CD14-positive monocyte (primary cell): ENCODE measurements around the gene MPHOSPH6. TPM values are rescaled to one million over a fixed set of nuclear protein-coding genes. Genes with fewer than 3 reads are reported as not detected.

ENCODE experiments used
- DNase-seq, 3 donors: peaks; one replicate each; pipeline ENCODE4 v3.0.0-alpha.2; 2011 to 2022
- H2AFZ ChIP-seq: 2 replicates; pipeline ENCODE4 v1.6.0; 2012; ENCODE audit warnings: mild to moderate bottlenecking, low read depth, low read length, inconsistent platforms; ENCODE audit not compliant: insufficient read depth, poor library complexity, severe bottlenecking
- H3K27ac ChIP-seq, 2 donors: 1 replicate in 1 of 2; 2 replicates in 1 of 2; pipeline ENCODE4 v1.5.1; 2012 to 2013; ENCODE audit warnings: low read length in 2 of 2, control low read depth in 1 of 2, inconsistent platforms in 1 of 2, low read depth in 1 of 2, mild to moderate bottlenecking in 1 of 2
- H3K27me3 ChIP-seq, 2 donors: one replicate each; pipeline versions ENCODE4 v1.6.0 to v1.6.1; 2011 to 2013; ENCODE audit warnings: low read length in 2 of 2; ENCODE audit not compliant: control insufficient read depth in 2 of 2, insufficient read depth in 2 of 2
- H3K36me3 ChIP-seq, 2 donors: replicated peaks in 1 of 2; 1 replicate in 1 of 2; 2 replicates in 1 of 2; pipeline versions ENCODE4 v1.5.1 to v1.6.1; 2012 to 2013; ENCODE audit warnings: low read length in 2 of 2, control low read depth in 1 of 2, inconsistent platforms in 1 of 2, mild to moderate bottlenecking in 1 of 2; ENCODE audit not compliant: insufficient read depth in 2 of 2, control insufficient read depth in 1 of 2
- H3K4me1 ChIP-seq, 2 donors: 1 replicate in 1 of 2; 2 replicates in 1 of 2; pipeline versions ENCODE4 v1.5.1 to v1.6.1; 2012 to 2013; ENCODE audit warnings: low read length in 2 of 2, control low read depth in 1 of 2, inconsistent platforms in 1 of 2, mild to moderate bottlenecking in 1 of 2, moderate library complexity in 1 of 2; ENCODE audit not compliant: insufficient read depth in 2 of 2, control insufficient read depth in 1 of 2
- H3K4me2 ChIP-seq: replicated peaks from 2 replicates; pipeline ENCODE3; 2012; ENCODE audit warnings: low read length, moderate library complexity, mild to moderate bottlenecking; ENCODE audit not compliant: poor library complexity, severe bottlenecking; ENCODE audit errors: extremely low read depth
- H3K4me3 ChIP-seq, 3 experiments: fragments of 200-600 bp in 1 of 3; sonication (generic) in 1 of 3; replicated peaks in 1 of 3; 1 replicate in 2 of 3; 2 replicates in 1 of 3; pipeline ENCODE4 v1.5.1; 2011 to 2013; ENCODE audit warnings: low read length in 3 of 3, mild to moderate bottlenecking in 3 of 3, control low read depth in 2 of 3, low read depth in 2 of 3, inconsistent platforms in 1 of 3, moderate library complexity in 1 of 3
- H3K79me2 ChIP-seq: 2 replicates; pipeline ENCODE4 v1.6.0; 2012; ENCODE audit warnings: mild to moderate bottlenecking, control low read depth, inconsistent platforms, low read length, moderate library complexity; ENCODE audit not compliant: insufficient read depth
- H3K9ac ChIP-seq: 2 replicates; pipeline ENCODE4 v1.6.0; 2017; ENCODE audit warnings: low read length, mild to moderate bottlenecking; ENCODE audit not compliant: insufficient read depth, poor library complexity, severe bottlenecking
- H3K9me3 ChIP-seq, 2 donors: replicated peaks in 1 of 2; 1 replicate in 1 of 2; 2 replicates in 1 of 2; pipeline versions ENCODE4 v1.5.1 to v1.6.1; 2012 to 2013; ENCODE audit warnings: low read length in 2 of 2, control low read depth in 1 of 2; ENCODE audit not compliant: control insufficient read depth in 1 of 2, insufficient read depth in 1 of 2
- H4K20me1 ChIP-seq: 2 replicates; pipeline ENCODE4 v1.6.0; 2012; ENCODE audit warnings: mild to moderate bottlenecking, low read length, control low read depth, moderate library complexity; ENCODE audit not compliant: insufficient read depth
- H3K27ac Mint-ChIP-seq, 7 donors: one replicate each; pipeline ENCODE4 v1.8.0; 2020; ENCODE audit warnings: mild to moderate bottlenecking in 7 of 7, mixed read lengths in 7 of 7, moderate library complexity in 6 of 7, inconsistent platforms in 2 of 7
- H3K27me3 Mint-ChIP-seq, 3 donors: one replicate each; pipeline ENCODE4 v1.8.0; 2021 to 2022; ENCODE audit warnings: low read depth in 3 of 3, mild to moderate bottlenecking in 3 of 3, mixed read lengths in 3 of 3, moderate library complexity in 3 of 3, inconsistent platforms in 1 of 3
- H3K36me3 Mint-ChIP-seq, 2 donors: one replicate each; pipeline ENCODE4 v1.8.0; 2020; ENCODE audit warnings: mixed read lengths in 2 of 2, inconsistent platforms in 1 of 2, mild to moderate bottlenecking in 1 of 2
- H3K4me1 Mint-ChIP-seq: one replicate; pipeline ENCODE4 v1.8.0; 2020; ENCODE audit warnings: mild to moderate bottlenecking, mixed read lengths
- H3K4me3 Mint-ChIP-seq, 2 donors: one replicate each; pipeline ENCODE4 v1.8.0; 2020; ENCODE audit warnings: mild to moderate bottlenecking in 2 of 2, mixed read lengths in 2 of 2, moderate library complexity in 1 of 2
- H3K9me3 Mint-ChIP-seq, 7 donors: one replicate each; pipeline ENCODE4 v1.8.0; 2020 to 2022; ENCODE audit warnings: mixed read lengths in 7 of 7, mild to moderate bottlenecking in 6 of 7, moderate library complexity in 6 of 7, inconsistent platforms in 2 of 7
- WGBS: methylation state at CpG from one replicate; pipeline ENCODE4 v1.1.5; 2013; ENCODE audit warnings: missing lambda C conversion rate; ENCODE audit not compliant: insufficient coverage; 5-methylcytosine and 5-hydroxymethylcytosine counted together
- intact Hi-C, 2 donors: fragments of 100-400 bp; cut with micrococcal nuclease; formaldehyde crosslinking; loops; one replicate each; pipeline versions ENCODE4 v1.15.0 to v1.15.1; 2023
- polyA plus RNA-seq, 3 donors: library from polyadenylated mRNA; depleted of rRNA in 1 of 3; unstranded in 2 of 3; stranded (reverse) in 1 of 3; fragments of 300-500 nt in 2 of 3; fragments of >200 nt in 1 of 3; fragmentation: Illumina TruSeq in 2 of 3; gene quantifications; 1 replicate in 2 of 3; 2 replicates in 1 of 3; pipeline ENCODE4 v1.2.3, GENCODE V29; 2012 to 2021
- TF ChIP-seq, protein P1 (sequence below): fragments of 200-600 bp; IDR thresholded peaks from one replicate; pipeline ENCODE4 v1.8.0; 2022; ENCODE audit warnings: antibody characterized with exemption, mild to moderate bottlenecking

MPHOSPH6 gene
- polyA plus RNA-seq, 3 donors, result 8.6 to 37.6 (median 20.2) TPM

DNA sequence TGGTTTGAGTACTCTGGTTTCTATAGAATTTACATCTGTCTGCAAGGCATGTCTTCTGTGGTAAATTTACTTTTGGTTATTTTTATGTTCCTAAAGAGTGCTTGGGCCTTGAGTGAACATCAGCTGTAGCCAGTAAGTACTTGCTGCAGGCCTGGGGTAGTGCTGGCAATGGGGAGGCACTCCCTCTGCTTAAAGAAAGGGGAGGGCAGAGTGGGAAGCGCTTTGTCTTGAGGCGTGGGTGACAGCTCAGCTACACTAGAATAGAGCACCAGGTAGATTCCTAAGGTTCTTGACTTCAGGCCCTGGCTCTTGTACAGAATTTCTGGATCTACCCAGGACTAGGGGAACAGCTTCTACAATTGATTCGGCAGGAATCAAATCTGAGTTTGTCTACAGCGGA lies 50.6 kb downstream of the MPHOSPH6 start:
- H3K4me3 Mint-ChIP-seq, result no peak overlapping the region
- H3K4me3 ChIP-seq, result no peak overlapping the region
- no peak overlapping the region for H2AFZ ChIP-seq
- H3K27me3 Mint-ChIP-seq, result peaks cover 0 to 6% (median 3%) of the 10 kb centered on the region in 3 donors
- H3K36me3 ChIP-seq, result no peaks in the 10 kb centered on the region
- H3K9me3 ChIP-seq, result no peaks in the 10 kb centered on the region
- H3K36me3 Mint-ChIP-seq, result no peaks in the 10 kb centered on the region
- H3K79me2 ChIP-seq, result no peaks in the 10 kb centered on the region
- no peaks in the 10 kb centered on the region for H3K4me1 Mint-ChIP-seq
- H3K27me3 ChIP-seq, result no peaks in the 10 kb centered on the region
- no peaks in the 10 kb centered on the region for H3K4me1 ChIP-seq
- no peak overlapping the region for H3K27ac ChIP-seq
- H3K9me3 Mint-ChIP-seq, result peaks cover 0 to 4% (median 0%) of the 10 kb centered on the region in 7 donors
- WGBS, result 85% methylated on average over 4 of the region's 4 CpGs
- intact Hi-C loops, result no loop called here
- no peaks in the 10 kb centered on the region for H4K20me1 ChIP-seq
- no peak overlapping the region for H3K9ac ChIP-seq
- DNase-seq, result no peak
- H3K27ac Mint-ChIP-seq, result no peak overlapping the region
- H3K4me2 ChIP-seq, result no peak overlapping the region
- TF ChIP-seq, protein P1, sequence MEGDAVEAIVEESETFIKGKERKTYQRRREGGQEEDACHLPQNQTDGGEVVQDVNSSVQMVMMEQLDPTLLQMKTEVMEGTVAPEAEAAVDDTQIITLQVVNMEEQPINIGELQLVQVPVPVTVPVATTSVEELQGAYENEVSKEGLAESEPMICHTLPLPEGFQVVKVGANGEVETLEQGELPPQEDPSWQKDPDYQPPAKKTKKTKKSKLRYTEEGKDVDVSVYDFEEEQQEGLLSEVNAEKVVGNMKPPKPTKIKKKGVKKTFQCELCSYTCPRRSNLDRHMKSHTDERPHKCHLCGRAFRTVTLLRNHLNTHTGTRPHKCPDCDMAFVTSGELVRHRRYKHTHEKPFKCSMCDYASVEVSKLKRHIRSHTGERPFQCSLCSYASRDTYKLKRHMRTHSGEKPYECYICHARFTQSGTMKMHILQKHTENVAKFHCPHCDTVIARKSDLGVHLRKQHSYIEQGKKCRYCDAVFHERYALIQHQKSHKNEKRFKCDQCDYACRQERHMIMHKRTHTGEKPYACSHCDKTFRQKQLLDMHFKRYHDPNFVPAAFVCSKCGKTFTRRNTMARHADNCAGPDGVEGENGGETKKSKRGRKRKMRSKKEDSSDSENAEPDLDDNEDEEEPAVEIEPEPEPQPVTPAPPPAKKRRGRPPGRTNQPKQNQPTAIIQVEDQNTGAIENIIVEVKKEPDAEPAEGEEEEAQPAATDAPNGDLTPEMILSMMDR, result no peak

- H3K27ac Mint-ChIP-seq, result no peak overlapping the region
- Histone ChIP-seq H3K36me3 (no peaks in the 10 kb centered on the region), H3K4me2 (no peak overlapping the region), H3K9me3 (no peaks in the 10 kb centered on the region), H3K27me3 (no peaks in the 10 kb centered on the region), H2AFZ (no peak overlapping the region), H3K79me2 (no peaks in the 10 kb centered on the region), H4K20me1 (no peaks in the 10 kb centered on the region), H3K9ac (no peak overlapping the region), H3K4me1 (no peaks in the 10 kb centered on the region), H3K27ac (no peak overlapping the region), H3K4me3 (no peak overlapping the region)
- H3K9me3 Mint-ChIP-seq, result peaks cover 0 to 4% (median 0%) of the 10 kb centered on the region in 7 donors
- no peak overlapping the region for H3K4me3 Mint-ChIP-seq
- no peaks in the 10 kb centered on the region for H3K4me1 Mint-ChIP-seq
- peaks cover 0 to 3% (median 3%) of the 10 kb centered on the region in 3 donors for H3K27me3 Mint-ChIP-seq
- no peak for DNase-seq
- no CpG with 5 or more reads among the region's 2 CpGs for WGBS
- H3K36me3 Mint-ChIP-seq, result no peaks in the 10 kb centered on the region
- intact Hi-C loops, result no loop called here
- TF ChIP-seq, protein P1, result no peak
Observed at GRCh38 chr16:82118749-82119148, 51.3 kb downstream of the MPHOSPH6 start.
